ENCODE measurements around the gene EIF6. TPM values are rescaled to one million over a fixed set of nuclear protein-coding genes. Genes with fewer than 3 reads are reported as not detected.
A peak's percentile ranks its signal among the peaks of the same experiment; 100 is the strongest.

Gene EIF6
- total RNA-seq, 2 experiments from 2014 or later = 24.9 to 25.8 TPM

DNA sequence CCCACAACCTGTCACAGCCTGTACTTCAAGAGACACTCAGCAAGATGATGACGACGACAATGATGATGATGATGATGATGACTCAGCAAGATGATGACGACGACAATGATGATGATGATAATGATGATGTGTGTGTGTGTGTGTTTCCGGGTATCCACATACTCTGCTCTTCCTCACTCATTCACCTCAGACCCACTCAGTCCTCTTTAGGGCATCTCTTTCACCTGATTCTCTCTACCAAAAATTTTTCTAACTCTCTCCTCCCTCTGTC, 1.2 kb upstream of the EIF6 start:
- POLR2A ChIA-PET = no interaction called here
- no peak overlapping the region for H3K27ac ChIP-seq (ENCODE audit: low read depth in 1 of 2, low read length in 2 of 2)

DNA sequence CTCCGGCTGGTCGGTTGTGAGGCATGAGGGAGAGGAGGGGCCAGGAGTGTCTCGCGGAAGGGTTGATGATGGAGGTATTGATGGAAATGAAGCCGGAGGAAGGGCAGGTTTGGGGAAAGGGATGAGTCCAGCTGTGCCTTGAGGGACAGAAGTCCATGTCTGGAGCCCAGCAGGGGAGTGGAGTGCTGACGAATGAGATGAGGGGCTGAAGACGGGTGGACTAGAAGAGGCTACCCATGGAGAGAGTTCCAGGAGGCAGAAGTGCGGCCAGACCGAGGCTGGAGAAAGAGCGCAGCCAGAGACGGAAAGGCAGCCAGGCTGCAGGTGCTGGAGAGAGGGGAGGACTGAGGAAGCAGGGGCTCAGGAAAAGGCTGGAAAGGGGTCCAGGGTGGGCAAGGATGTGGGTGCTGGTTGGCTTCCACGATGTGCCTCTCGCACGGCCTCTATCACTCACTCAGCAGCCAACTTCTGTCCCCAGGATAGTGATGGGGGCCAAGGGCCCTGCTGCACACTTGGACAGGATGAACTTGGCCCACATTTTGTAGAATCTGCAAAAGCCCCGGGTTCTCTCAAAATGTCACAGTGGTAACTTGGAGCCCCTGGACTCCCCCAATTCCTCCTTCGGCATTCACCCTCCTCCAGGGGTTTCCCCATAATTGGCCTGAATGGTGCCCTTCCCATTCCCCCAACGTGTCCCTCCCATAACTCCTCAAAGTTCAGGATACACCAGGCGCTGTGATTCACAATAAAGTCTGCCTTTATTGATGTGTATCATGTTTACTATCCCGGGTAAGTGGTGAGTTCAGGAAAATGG, 627 bp upstream of the EIF6 start:
- Mint-ChIP-seq H3K36me3 (ENCODE audit: low read depth) (peaks cover 25% of the 10 kb centered on the region), H3K27me3 (no peaks in the 10 kb centered on the region), H3K4me3 (peak overlapping the region; percentile 97), H3K27ac (peak overlapping the region; percentile 84), H3K4me1 (ENCODE audit: low read depth) (peaks cover 22% of the 10 kb centered on the region), H3K9me3 (no peaks in the 10 kb centered on the region)
- Histone ChIP-seq H3K36me3 (ENCODE audit: insufficient read depth, low read length) (peaks cover 14% of the 10 kb centered on the region), H3K27ac (ENCODE audit: low read depth in 1 of 2, low read length in 2 of 2) (peak overlapping the region; percentile 61 to 71), H3K9me3 (ENCODE audit: control insufficient read depth in 1 of 2, insufficient read depth in 1 of 2, low read length in 2 of 2) (no peaks in the 10 kb centered on the region), H3K4me1 (ENCODE audit: insufficient read depth, low read length) (peaks cover 22% of the 10 kb centered on the region), H3K27me3 (ENCODE audit: control insufficient read depth in 1 of 2, insufficient read depth in 2 of 2, low read length in 2 of 2) (no peaks in the 10 kb centered on the region), H3K4me3 (ENCODE audit: low read length) (peak overlapping the region; percentile 88)
- no peak for ATAC-seq (ENCODE audit: poor library complexity)
- ChIA-PET CTCF (interaction anchor here (1.6 kb wide), 1 partner anchor 19 kb away, joined by 12 read pairs; no protein-coding TSS in a partner anchor), POLR2A (interaction anchor here (0.9 to 1.9 kb wide), 6 partner anchors 13 to 669 kb away, joined by 3 to 7 read pairs (median 5); partner anchors contain the start of genes CEP250, RBM39 and SCAND1)
- TF ChIP-seq, protein P1, sequence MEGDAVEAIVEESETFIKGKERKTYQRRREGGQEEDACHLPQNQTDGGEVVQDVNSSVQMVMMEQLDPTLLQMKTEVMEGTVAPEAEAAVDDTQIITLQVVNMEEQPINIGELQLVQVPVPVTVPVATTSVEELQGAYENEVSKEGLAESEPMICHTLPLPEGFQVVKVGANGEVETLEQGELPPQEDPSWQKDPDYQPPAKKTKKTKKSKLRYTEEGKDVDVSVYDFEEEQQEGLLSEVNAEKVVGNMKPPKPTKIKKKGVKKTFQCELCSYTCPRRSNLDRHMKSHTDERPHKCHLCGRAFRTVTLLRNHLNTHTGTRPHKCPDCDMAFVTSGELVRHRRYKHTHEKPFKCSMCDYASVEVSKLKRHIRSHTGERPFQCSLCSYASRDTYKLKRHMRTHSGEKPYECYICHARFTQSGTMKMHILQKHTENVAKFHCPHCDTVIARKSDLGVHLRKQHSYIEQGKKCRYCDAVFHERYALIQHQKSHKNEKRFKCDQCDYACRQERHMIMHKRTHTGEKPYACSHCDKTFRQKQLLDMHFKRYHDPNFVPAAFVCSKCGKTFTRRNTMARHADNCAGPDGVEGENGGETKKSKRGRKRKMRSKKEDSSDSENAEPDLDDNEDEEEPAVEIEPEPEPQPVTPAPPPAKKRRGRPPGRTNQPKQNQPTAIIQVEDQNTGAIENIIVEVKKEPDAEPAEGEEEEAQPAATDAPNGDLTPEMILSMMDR (IDR thresholded peaks at IDR 0.05) = no peak
- intact Hi-C loops (cut with DNase I, micrococcal nuclease) = loop anchor here in 1 of 2 experiments (5.0 kb wide), 1 partner anchor 667 kb away; the partner anchor contains the start of gene SCAND1
- DNase-seq = no peak

More for the DNA sequence above, 1.2 kb upstream of the EIF6 start:
- ATAC-seq (ENCODE audit: poor library complexity) (no peak), DNase-seq (peak in 2 of 14 experiments; percentile 44 to 57)
- no peaks in the 10 kb centered on the region for H3K27me3 ChIP-seq (ENCODE audit: control insufficient read depth in 1 of 2, insufficient read depth in 2 of 2, low read length in 2 of 2)
- CTCF ChIA-PET = no interaction called here
- Mint-ChIP-seq H3K27ac (peak overlapping the region; percentile 84), H3K4me1 (ENCODE audit: low read depth) (peaks cover 22% of the 10 kb centered on the region), H3K27me3 (no peaks in the 10 kb centered on the region), H3K4me3 (peak overlapping the region; percentile 97), H3K36me3 (ENCODE audit: low read depth) (peaks cover 22% of the 10 kb centered on the region), H3K9me3 (no peaks in the 10 kb centered on the region)
- TF ChIP-seq, protein P1 (IDR thresholded peaks at IDR 0.05) = no peak
- H3K4me1 ChIP-seq (ENCODE audit: insufficient read depth, low read length) = peaks cover 22% of the 10 kb centered on the region
- no peaks in the 10 kb centered on the region for H3K9me3 ChIP-seq (ENCODE audit: control insufficient read depth in 1 of 2, insufficient read depth in 1 of 2, low read length in 2 of 2)
- peaks cover 8% of the 10 kb centered on the region for H3K36me3 ChIP-seq (ENCODE audit: insufficient read depth, low read length)
- intact Hi-C loops (cut with DNase I, micrococcal nuclease) = no loop called here
- no peak overlapping the region for H3K4me3 ChIP-seq (ENCODE audit: low read length)

DNA sequence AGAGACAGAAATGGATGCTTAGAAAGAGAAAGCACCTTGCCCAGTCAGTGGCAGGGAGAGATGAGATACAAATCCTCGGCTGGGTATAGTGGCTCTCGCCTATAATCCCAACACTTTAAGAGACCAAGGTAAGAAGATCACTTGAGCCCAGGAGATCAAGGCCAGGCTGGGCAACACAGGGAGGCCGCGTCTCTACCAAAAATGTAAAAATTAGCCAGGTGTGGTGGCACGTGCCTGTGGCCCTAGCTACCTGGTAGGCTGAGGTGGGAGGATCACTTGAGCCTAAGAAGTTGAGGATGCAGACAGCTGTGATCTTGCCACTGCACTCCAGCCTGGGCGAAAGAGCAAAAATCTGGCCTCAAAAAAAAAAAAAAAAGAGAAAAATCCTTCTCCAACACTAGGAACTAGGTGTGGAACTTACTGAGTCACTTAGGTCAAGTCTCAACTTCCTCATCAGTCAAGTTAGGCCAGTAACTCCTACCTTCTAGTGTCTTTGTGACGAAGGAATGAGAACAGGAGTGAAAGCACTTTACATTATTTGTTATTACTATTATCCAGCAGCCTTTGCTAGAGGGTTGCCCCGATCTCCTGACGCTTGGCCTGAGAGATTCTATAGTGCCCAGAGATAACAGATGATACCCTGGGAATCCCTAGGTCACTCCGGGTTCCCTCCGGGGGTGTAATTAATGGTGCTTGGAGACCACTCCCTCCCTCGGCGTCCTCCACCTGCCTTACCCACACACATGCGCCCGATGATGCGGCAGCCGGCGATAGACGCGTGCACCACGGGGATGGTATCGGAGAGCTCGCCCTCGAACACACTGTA, 918 bp downstream of the EIF6 start:
- ATAC-seq (ENCODE audit: poor library complexity) (peak; percentile 4), DNase-seq (peak in 2 of 14 experiments; percentile 12 to 26)
- Mint-ChIP-seq H3K4me1 (ENCODE audit: low read depth) (peaks cover 27% of the 10 kb centered on the region), H3K4me3 (peak overlapping the region; percentile 97), H3K27ac (peak overlapping the region; percentile 84), H3K9me3 (no peaks in the 10 kb centered on the region), H3K27me3 (no peaks in the 10 kb centered on the region), H3K36me3 (ENCODE audit: low read depth) (peaks cover 41% of the 10 kb centered on the region)
- H3K4me3 ChIP-seq (ENCODE audit: low read length) = peak overlapping the region; percentile 88
- H3K4me1 ChIP-seq (ENCODE audit: insufficient read depth, low read length) = peaks cover 24% of the 10 kb centered on the region
- peaks cover 29% of the 10 kb centered on the region for H3K36me3 ChIP-seq (ENCODE audit: insufficient read depth, low read length)
- TF ChIP-seq, protein P1 (IDR thresholded peaks at IDR 0.05) = no peak
- H3K27me3 ChIP-seq (ENCODE audit: control insufficient read depth in 1 of 2, insufficient read depth in 2 of 2, low read length in 2 of 2) = no peaks in the 10 kb centered on the region
- ChIA-PET POLR2A (interaction anchor here (0.7 to 1.9 kb wide), 6 partner anchors 20 to 670 kb away, joined by 3 to 7 read pairs (median 5); partner anchors contain the start of genes CEP250, RBM39 and SCAND1), CTCF (interaction anchor here (0.5 to 1.6 kb wide), 4 partner anchors 20 to 671 kb away, joined by 3 to 12 read pairs (median 4); no protein-coding TSS in a partner anchor)
- peak overlapping the region; percentile 61 to 71 for H3K27ac ChIP-seq (ENCODE audit: low read depth in 1 of 2, low read length in 2 of 2)
- no peaks in the 10 kb centered on the region for H3K9me3 ChIP-seq (ENCODE audit: control insufficient read depth in 1 of 2, insufficient read depth in 1 of 2, low read length in 2 of 2)
- intact Hi-C loops (cut with DNase I, micrococcal nuclease) = loop anchor here in 1 of 2 experiments (5.0 kb wide), 1 partner anchor 669 kb away; the partner anchor contains the start of gene SCAND1
